ENCODE results near the gene GPR68.
A peak's percentile ranks its signal among the peaks of the same experiment; 100 is the strongest.

Gene GPR68

GRCh38 chr14:91272341-91273272 lies 28.1 kb upstream of the GPR68 start:
- H3K9me3 ChIP-seq (ENCODE audit: insufficient read depth, low read depth, low read length): no peaks in the 10 kb centered on the region
- H2AFZ ChIP-seq (ENCODE audit: low read length): no peak overlapping the region
- H3K4me2 ChIP-seq (ENCODE audit: low read depth, low read length, poor library complexity, severe bottlenecking): no peak overlapping the region
- H3K9ac ChIP-seq (ENCODE audit: low read depth, low read length, poor library complexity, severe bottlenecking): no peak overlapping the region
- no peaks in the 10 kb centered on the region for H3K79me2 ChIP-seq (ENCODE audit: insufficient read depth, low read length)
- peaks cover 60% of the 10 kb centered on the region; the same call in 1 of the 2 replicates for H3K36me3 ChIP-seq (ENCODE audit: insufficient read depth, low read length)
- no peaks in the 10 kb centered on the region for H4K20me1 ChIP-seq (ENCODE audit: insufficient read depth, low read length, poor library complexity, severe bottlenecking)
- no peak for TF ChIP-seq EZH2phosphoT487 (IDR thresholded peaks at IDR 0.05; ENCODE audit: borderline replicate concordance)
- TF ChIP-seq, protein P1, sequence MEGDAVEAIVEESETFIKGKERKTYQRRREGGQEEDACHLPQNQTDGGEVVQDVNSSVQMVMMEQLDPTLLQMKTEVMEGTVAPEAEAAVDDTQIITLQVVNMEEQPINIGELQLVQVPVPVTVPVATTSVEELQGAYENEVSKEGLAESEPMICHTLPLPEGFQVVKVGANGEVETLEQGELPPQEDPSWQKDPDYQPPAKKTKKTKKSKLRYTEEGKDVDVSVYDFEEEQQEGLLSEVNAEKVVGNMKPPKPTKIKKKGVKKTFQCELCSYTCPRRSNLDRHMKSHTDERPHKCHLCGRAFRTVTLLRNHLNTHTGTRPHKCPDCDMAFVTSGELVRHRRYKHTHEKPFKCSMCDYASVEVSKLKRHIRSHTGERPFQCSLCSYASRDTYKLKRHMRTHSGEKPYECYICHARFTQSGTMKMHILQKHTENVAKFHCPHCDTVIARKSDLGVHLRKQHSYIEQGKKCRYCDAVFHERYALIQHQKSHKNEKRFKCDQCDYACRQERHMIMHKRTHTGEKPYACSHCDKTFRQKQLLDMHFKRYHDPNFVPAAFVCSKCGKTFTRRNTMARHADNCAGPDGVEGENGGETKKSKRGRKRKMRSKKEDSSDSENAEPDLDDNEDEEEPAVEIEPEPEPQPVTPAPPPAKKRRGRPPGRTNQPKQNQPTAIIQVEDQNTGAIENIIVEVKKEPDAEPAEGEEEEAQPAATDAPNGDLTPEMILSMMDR (conservative IDR thresholded peaks at IDR 0.05; ENCODE audit: low read length): no peak
- no peaks in the 10 kb centered on the region for H3F3A ChIP-seq (ENCODE audit: low read depth)
- H3K9me2 ChIP-seq (replicated peaks; ENCODE audit: low read depth, low read length): no peaks in the 10 kb centered on the region
- H3K27me3 ChIP-seq (ENCODE audit: insufficient read depth, low read length, poor library complexity, severe bottlenecking): no peaks in the 10 kb centered on the region
- no peak overlapping the region for H3K4me3 ChIP-seq (ENCODE audit: low read length, poor library complexity, severe bottlenecking)
- no peaks in the 10 kb centered on the region for H3K4me1 ChIP-seq (ENCODE audit: insufficient read depth, low read length, poor library complexity, severe bottlenecking)

- no peak overlapping the region for H3K4me3 ChIP-seq (ENCODE audit: low read length, poor library complexity, severe bottlenecking)
- TF ChIP-seq, protein P1 (conservative IDR thresholded peaks at IDR 0.05; ENCODE audit: low read length): no peak
- no peak for TF ChIP-seq EZH2phosphoT487 (IDR thresholded peaks at IDR 0.05; ENCODE audit: borderline replicate concordance)
Measured at GRCh38 chr14:91271639-91272038, 27.1 kb upstream of the GPR68 start.

DNA sequence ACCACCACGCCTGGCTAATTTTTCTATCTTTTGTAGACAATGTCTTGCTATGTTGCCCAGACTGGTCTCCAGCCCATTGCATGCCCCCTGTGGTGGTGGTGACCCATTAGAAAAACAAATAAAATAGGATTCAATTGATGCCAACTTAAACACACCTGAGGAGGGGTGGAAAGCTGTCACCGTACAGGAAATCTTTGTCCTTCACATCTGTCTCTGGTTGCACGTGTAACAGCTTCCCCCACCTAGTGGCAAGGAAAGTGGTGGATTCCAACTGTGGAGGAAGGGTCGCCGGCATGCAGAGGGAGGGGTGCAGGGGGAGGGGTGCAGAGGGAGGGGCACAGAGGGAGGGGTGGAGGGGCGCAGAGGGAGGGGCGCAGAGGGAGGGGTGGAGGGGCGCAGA lies 26.1 kb upstream of the GPR68 start:
- Histone ChIP-seq H3K9me2 (replicated peaks; ENCODE audit: low read depth, low read length) (no peaks in the 10 kb centered on the region), H2AFZ (ENCODE audit: low read length) (no peak overlapping the region), H3K79me2 (ENCODE audit: insufficient read depth, low read length) (no peaks in the 10 kb centered on the region), H3F3A (ENCODE audit: low read depth) (no peaks in the 10 kb centered on the region), H3K27me3 (ENCODE audit: insufficient read depth, low read length, poor library complexity, severe bottlenecking) (no peaks in the 10 kb centered on the region), H3K9me3 (ENCODE audit: insufficient read depth, low read depth, low read length) (no peaks in the 10 kb centered on the region), H3K4me1 (ENCODE audit: insufficient read depth, low read length, poor library complexity, severe bottlenecking) (no peaks in the 10 kb centered on the region), H3K36me3 (ENCODE audit: insufficient read depth, low read length) (peaks cover 42% of the 10 kb centered on the region; the same call in 1 of the 2 replicates), H3K4me3 (ENCODE audit: low read length, poor library complexity, severe bottlenecking) (no peak overlapping the region), H3K9ac (ENCODE audit: low read depth, low read length, poor library complexity, severe bottlenecking) (no peak overlapping the region), H4K20me1 (ENCODE audit: insufficient read depth, low read length, poor library complexity, severe bottlenecking) (no peaks in the 10 kb centered on the region), H3K4me2 (ENCODE audit: low read depth, low read length, poor library complexity, severe bottlenecking) (no peak overlapping the region)
- no peak for TF ChIP-seq EZH2phosphoT487 (IDR thresholded peaks at IDR 0.05; ENCODE audit: borderline replicate concordance)
- TF ChIP-seq, protein P1 (conservative IDR thresholded peaks at IDR 0.05; ENCODE audit: low read length): peak; percentile 12; the same call in 1 of the 2 replicates

More at GRCh38 chr14:91271639-91272038, 27.1 kb upstream of the GPR68 start:
- Histone ChIP-seq H3K4me1 (ENCODE audit: insufficient read depth, low read length, poor library complexity, severe bottlenecking) (no peaks in the 10 kb centered on the region), H3F3A (ENCODE audit: low read depth) (no peaks in the 10 kb centered on the region), H3K79me2 (ENCODE audit: insufficient read depth, low read length) (no peaks in the 10 kb centered on the region), H3K9ac (ENCODE audit: low read depth, low read length, poor library complexity, severe bottlenecking) (no peak overlapping the region), H2AFZ (ENCODE audit: low read length) (no peak overlapping the region), H3K27me3 (ENCODE audit: insufficient read depth, low read length, poor library complexity, severe bottlenecking) (no peaks in the 10 kb centered on the region), H3K4me2 (ENCODE audit: low read depth, low read length, poor library complexity, severe bottlenecking) (no peak overlapping the region), H3K9me2 (replicated peaks; ENCODE audit: low read depth, low read length) (no peaks in the 10 kb centered on the region), H3K9me3 (ENCODE audit: insufficient read depth, low read depth, low read length) (no peaks in the 10 kb centered on the region), H3K36me3 (ENCODE audit: insufficient read depth, low read length) (peaks cover 50% of the 10 kb centered on the region; the same call in 1 of the 2 replicates), H4K20me1 (ENCODE audit: insufficient read depth, low read length, poor library complexity, severe bottlenecking) (no peaks in the 10 kb centered on the region)
